CD4-positive, alpha-beta T cell treated with Interleukin-4 for 4 hours (primary cell): ENCODE data around the gene ZNF790.

Experiments used
- DNase-seq: peaks from one replicate; pipeline ENCODE4 v3.0.0-alpha.2; 2020

ZNF790 gene

DNA sequence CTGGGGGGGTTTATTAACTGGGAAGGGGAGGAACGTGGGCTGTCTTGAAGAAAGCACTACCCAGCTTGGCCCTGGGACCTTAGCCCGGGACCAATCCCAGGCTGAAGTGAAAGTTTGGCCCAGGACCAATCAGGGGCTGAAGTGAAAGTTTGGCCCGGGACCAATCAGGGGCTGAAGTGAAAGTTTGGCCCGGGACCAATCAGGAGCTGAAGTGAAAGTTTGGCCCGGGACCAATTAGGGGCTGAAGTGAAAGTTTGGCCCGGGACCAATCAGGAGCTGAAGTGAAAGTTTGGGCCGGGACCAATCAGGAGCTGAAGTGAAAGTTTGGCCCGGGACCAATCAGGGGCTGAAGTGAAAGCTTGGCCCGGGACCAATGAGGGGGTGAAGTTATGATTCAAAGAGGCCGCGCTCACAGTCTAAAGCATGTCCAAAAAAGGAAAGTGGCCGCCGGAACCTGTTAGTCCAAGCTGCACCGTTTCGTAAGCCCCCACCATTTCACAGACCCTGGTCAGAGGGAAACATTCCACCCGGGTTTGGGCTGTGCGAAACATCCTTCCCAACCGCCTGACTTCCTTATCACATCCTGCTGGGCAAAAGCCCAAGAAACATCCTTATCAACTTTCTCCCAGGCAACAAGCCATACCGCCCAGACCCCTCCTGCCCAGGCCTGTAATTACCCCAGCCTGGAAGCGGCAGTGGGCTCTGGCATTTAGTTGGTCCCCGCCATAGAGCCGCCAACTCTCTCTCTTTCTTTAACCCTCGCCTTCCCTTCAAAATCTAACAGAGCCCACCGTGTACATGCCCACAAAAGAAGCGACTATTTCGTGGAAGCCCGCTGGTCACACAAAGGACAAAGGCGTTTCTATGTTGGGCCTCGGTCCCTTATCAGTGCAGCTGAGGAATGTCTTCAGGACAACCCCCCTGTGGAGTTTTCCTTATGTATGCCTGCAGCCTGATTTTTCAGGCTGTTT is 66.6 kb downstream of the ZNF790 start:
- peak; percentile 28 for DNase-seq
